ENCODE data around the gene GATM. TPM values are rescaled to one million over a fixed set of nuclear protein-coding genes. Genes with fewer than 3 reads are reported as not detected.

The GATM gene
- total and polyA plus RNA-seq, 10 of the 15 experiments (the other 5 are each of a cell fraction or from before 2014, with no cell fraction given) = 11.7 to 83.1 (median 38.2) TPM

DNA sequence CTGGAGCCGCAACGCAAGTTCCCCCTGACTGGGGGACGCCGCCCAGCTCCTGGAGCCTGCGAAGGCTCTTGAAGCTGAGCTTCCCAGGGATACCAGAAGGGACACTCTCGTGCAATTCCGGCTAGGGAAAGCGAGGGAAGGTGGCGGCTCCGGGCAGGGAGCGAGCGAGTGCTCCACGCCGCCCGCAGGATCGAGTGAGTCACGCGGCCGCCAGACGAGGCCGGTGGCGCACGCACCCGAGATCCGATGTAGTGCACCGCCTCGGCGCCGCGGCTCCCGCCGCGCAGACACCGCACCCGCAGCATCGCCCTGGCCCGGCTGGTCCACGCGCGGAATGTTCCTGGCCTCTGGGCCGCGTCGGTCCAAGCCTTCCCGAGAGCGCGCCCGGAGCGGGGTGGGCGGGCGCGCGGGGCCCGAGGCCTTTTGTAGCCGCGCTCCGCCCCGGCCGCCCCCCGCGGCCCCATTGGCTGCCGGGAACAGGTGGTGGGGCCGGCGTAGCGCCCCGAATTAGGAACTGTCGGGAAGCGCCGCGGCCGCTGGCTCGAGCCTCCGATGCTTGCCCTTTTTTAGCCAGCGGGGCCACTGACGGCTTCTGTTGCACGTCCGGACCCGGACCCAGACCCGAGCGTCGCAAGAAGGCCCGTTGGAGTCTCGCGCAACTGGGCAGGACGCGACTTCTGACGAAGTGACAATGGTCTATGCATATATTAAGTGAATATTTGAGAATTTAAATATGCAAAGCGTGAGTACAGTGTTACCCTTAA, at the start of gene GATM (continued):
- TF ChIP-seq LARP7 (IDR thresholded peaks at IDR 0.05) = peak; percentile 83
- 0 out of 2 replicates have a peak, but pooled peaks have one; percentile 53 for TF ChIP-seq ZNF207 (IDR thresholded peaks at IDR 0.05; ENCODE audit: borderline replicate concordance)
- TF ChIP-seq MXI1 (IDR thresholded peaks at IDR 0.05; ENCODE audit: low read depth, low read length) = peak; percentile 71
- TF ChIP-seq CREM (IDR thresholded peaks at IDR 0.05; ENCODE audit: low read depth) = no peak
- 0 out of 2 replicates have a peak, but pooled peaks have one; percentile 28 for TF ChIP-seq ZNF217 (IDR thresholded peaks at IDR 0.05)
- TF ChIP-seq MYC (IDR thresholded peaks at IDR 0.05; ENCODE audit: insufficient read depth, insufficient read length, insufficient replicate concordance, low read length, severe bottlenecking) = peak; percentile 70
- TF ChIP-seq SMARCA5 (IDR thresholded peaks at IDR 0.05) = 0 out of 2 replicates have a peak, but pooled peaks have one; percentile 79
- TF ChIP-seq IRF4 (IDR thresholded peaks at IDR 0.05; ENCODE audit: low read depth, low read length) = no peak
- peak; percentile 51 to 91; a peak in 3 of 4 replicates for TF ChIP-seq SRF (IDR thresholded peaks at IDR 0.05; ENCODE audit: low read depth in 2 of 2, low read length in 2 of 2)
- no peak for TF ChIP-seq WRNIP1 (IDR thresholded peaks at IDR 0.05; ENCODE audit: borderline replicate concordance, low read depth, low read length)
- peak; percentile 89 for TF ChIP-seq SIN3A (IDR thresholded peaks at IDR 0.05; ENCODE audit: low read depth, low read length)
- peak; percentile 64 for TF ChIP-seq EED (IDR thresholded peaks at IDR 0.05; ENCODE audit: low read depth)
- TF ChIP-seq ZNF274 (IDR thresholded peaks at IDR 0.05; ENCODE audit: insufficient read depth, insufficient read length) = no peak
- 0 out of 2 replicates have a peak, but pooled peaks have one; percentile 18 for TF ChIP-seq TARDBP (IDR thresholded peaks at IDR 0.05; ENCODE audit: borderline replicate concordance)
- TF ChIP-seq RAD21 (IDR thresholded peaks at IDR 0.05; ENCODE audit: insufficient read depth, low read depth, low read length) = no peak
- TF ChIP-seq, protein P1, sequence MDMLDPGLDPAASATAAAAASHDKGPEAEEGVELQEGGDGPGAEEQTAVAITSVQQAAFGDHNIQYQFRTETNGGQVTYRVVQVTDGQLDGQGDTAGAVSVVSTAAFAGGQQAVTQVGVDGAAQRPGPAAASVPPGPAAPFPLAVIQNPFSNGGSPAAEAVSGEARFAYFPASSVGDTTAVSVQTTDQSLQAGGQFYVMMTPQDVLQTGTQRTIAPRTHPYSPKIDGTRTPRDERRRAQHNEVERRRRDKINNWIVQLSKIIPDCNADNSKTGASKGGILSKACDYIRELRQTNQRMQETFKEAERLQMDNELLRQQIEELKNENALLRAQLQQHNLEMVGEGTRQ (IDR thresholded peaks at IDR 0.05; ENCODE audit: borderline replicate concordance, low read depth, low read length) = peak; percentile 47
- TF ChIP-seq IKZF1 (conservative IDR thresholded peaks at IDR 0.05) = peak; percentile 91
- no peak for TF ChIP-seq STAT1 (conservative IDR thresholded peaks at IDR 0.05)
- peak; percentile 30; the same call in 1 of the 2 replicates for TF ChIP-seq TAF1 (IDR thresholded peaks at IDR 0.05; ENCODE audit: borderline replicate concordance, low read depth, low read length)
- TF ChIP-seq, protein P2, sequence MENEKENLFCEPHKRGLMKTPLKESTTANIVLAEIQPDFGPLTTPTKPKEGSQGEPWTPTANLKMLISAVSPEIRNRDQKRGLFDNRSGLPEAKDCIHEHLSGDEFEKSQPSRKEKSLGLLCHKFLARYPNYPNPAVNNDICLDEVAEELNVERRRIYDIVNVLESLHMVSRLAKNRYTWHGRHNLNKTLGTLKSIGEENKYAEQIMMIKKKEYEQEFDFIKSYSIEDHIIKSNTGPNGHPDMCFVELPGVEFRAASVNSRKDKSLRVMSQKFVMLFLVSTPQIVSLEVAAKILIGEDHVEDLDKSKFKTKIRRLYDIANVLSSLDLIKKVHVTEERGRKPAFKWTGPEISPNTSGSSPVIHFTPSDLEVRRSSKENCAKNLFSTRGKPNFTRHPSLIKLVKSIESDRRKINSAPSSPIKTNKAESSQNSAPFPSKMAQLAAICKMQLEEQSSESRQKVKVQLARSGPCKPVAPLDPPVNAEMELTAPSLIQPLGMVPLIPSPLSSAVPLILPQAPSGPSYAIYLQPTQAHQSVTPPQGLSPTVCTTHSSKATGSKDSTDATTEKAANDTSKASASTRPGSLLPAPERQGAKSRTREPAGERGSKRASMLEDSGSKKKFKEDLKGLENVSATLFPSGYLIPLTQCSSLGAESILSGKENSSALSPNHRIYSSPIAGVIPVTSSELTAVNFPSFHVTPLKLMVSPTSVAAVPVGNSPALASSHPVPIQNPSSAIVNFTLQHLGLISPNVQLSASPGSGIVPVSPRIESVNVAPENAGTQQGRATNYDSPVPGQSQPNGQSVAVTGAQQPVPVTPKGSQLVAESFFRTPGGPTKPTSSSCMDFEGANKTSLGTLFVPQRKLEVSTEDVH (IDR thresholded peaks at IDR 0.05; ENCODE audit: low read depth, partially characterized antibody) = no peak
- TF ChIP-seq SPI1 (IDR thresholded peaks at IDR 0.05; ENCODE audit: borderline replicate concordance, insufficient read depth, low read depth, low read length) = no peak
- TF ChIP-seq RBBP5 (conservative IDR thresholded peaks at IDR 0.05) = no peak
- peak; percentile 62; the same call in 1 of the 2 replicates for TF ChIP-seq BRCA1 (IDR thresholded peaks at IDR 0.05; ENCODE audit: low read depth, low read length)
- TF ChIP-seq CREB1 (IDR thresholded peaks at IDR 0.05; ENCODE audit: low read depth) = 0 out of 2 replicates have a peak, but pooled peaks have one; percentile 48
- TF ChIP-seq, protein P3, sequence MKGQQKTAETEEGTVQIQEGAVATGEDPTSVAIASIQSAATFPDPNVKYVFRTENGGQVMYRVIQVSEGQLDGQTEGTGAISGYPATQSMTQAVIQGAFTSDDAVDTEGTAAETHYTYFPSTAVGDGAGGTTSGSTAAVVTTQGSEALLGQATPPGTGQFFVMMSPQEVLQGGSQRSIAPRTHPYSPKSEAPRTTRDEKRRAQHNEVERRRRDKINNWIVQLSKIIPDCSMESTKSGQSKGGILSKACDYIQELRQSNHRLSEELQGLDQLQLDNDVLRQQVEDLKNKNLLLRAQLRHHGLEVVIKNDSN (IDR thresholded peaks at IDR 0.05; ENCODE audit: borderline replicate concordance, extremely low read length, insufficient read depth, low read depth, low read length) = peak; percentile 62
- peak; percentile 89 for TF ChIP-seq BACH1 (IDR thresholded peaks at IDR 0.05; ENCODE audit: borderline replicate concordance)
- TF ChIP-seq RB1 (IDR thresholded peaks at IDR 0.05; ENCODE audit: borderline replicate concordance) = peak; percentile 70; the same call in 1 of the 2 replicates
- TF ChIP-seq TCF12 (IDR thresholded peaks at IDR 0.05; ENCODE audit: low read depth, low read length) = peak; percentile 20; the same call in 1 of the 2 replicates

All from GM12878 (cell line).